ENCODE data around the gene CLCN1.

GRCh38 chr7:143308632-143309031, 7.3 kb upstream of the CLCN1 start:
- no peak for TF ChIP-seq POLR2A (IDR thresholded peaks at IDR 0.05)
- no peak for TF ChIP-seq CTCF (IDR thresholded peaks at IDR 0.05)
